Thyroid gland (tissue), 4 donors: ENCODE data around the gene UBASH3B.

Experiments used
- POLR2A ChIP-seq, 2 donors: fragments of 450-650 bp; IDR thresholded peaks; one replicate each; pipeline ENCODE4 v1.6.1; 2017; ENCODE audit warnings: antibody characterized with exemption in 2 of 2, mild to moderate bottlenecking in 2 of 2, moderate library complexity in 1 of 2
- TF ChIP-seq, protein P1 (sequence below), 6 experiments: fragments of 200-600 bp in 3 of 6; fragments of 450-650 bp in 3 of 6; sonication (generic) in 3 of 6; IDR thresholded peaks; one replicate each; pipeline ENCODE4 v1.5.1; 2016 to 2019; ENCODE audit warnings: antibody characterized with exemption in 6 of 6, mild to moderate bottlenecking in 2 of 6, inconsistent platforms in 1 of 6, moderate library complexity in 1 of 6

DNA sequence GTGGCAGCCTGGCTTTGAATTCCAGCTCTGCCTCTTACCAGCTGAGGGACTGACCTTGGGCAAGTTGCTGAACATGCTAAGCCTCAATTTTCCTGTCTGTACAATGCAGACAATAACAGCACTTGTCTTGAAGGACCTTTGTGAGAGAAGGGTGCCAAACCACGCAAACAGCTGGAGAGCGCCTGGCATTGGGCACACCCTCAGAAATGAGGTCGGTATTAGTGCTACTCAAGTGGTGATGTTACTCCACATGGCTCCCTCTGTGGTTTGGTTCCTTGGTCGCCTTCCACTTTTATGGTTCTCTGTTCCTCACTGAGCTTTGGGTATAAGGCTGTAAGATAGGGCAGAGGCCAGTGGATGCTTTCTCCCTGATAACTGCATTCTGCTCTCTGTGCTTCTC, 8.2 kb downstream of the UBASH3B start:
- TF ChIP-seq, protein P1, sequence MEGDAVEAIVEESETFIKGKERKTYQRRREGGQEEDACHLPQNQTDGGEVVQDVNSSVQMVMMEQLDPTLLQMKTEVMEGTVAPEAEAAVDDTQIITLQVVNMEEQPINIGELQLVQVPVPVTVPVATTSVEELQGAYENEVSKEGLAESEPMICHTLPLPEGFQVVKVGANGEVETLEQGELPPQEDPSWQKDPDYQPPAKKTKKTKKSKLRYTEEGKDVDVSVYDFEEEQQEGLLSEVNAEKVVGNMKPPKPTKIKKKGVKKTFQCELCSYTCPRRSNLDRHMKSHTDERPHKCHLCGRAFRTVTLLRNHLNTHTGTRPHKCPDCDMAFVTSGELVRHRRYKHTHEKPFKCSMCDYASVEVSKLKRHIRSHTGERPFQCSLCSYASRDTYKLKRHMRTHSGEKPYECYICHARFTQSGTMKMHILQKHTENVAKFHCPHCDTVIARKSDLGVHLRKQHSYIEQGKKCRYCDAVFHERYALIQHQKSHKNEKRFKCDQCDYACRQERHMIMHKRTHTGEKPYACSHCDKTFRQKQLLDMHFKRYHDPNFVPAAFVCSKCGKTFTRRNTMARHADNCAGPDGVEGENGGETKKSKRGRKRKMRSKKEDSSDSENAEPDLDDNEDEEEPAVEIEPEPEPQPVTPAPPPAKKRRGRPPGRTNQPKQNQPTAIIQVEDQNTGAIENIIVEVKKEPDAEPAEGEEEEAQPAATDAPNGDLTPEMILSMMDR (IDR thresholded peaks at IDR 0.05): no peak
- TF ChIP-seq POLR2A (IDR thresholded peaks at IDR 0.05): no peak
